SW480 (cell line): Measurements from ENCODE around the gene KLHL6.
A peak's percentile ranks its signal among the peaks of the same experiment; 100 is the strongest.
"Not testable (repeated sequence)": the region's sequence is repeated elsewhere in the genome, so short reads cannot be mapped to it uniquely, and the experiment has no call there.

Experiments
- DNase-seq: peaks from one replicate; pipeline ENCODE4 v3.0.0-alpha.2; 2016; ENCODE audit warnings: low spot score

The KLHL6 gene

GRCh38 chr3:183486472-183486871 is 69.0 kb downstream of the KLHL6 start:
- no peak for DNase-seq

DNA sequence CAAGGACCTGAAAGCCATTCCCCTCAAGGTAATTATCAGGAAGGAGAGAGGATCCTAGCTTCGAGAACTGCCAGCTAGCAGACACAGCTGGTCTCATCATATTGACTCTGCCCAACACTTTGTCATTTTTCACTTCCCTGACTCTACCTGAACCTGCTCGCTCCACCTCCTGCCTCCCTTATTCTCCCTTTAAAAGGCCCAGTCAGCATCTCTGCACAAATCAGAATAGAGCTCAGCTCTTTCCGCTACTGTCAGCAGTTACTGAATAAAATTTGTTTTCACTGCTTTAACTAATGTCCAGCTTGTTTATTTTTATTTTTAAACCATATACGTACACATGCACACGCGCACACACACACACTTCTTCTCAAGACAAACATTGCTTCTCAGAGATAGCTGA is 69.9 kb downstream of the KLHL6 start:
- no peak for DNase-seq

GRCh38 chr3:183485093-183485492 is 70.4 kb downstream of the KLHL6 start:
- DNase-seq = no peak

DNA sequence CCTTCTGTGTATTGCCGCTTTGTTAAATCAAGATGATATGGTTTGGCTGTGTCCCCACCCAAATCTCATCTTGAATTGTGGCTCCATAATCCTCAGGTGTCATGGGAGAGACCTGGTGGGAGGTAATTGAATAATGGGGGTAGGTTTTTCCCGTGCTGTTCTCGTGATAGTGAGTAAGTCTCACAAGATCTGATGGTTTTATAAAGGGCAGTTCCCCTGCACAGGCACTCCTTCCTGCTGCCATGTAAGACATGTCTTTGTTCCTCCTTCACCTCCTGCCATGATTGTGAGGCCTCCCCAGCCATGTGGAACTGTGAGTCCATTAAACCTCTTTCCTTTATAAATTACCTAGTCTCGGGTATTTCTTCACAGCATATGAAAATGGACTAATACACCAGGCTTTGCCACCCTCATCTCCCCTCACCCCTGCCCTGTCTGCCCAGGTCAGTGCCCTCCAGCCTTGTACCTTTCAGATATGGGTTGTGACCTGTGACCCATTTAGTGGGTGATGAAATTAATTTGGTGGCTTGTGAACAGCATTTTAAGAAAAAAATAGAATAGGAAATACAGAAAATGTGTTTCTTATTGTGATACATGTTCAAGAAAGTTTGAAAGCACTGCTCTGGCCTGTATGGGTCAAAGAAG is 71.0 kb downstream of the KLHL6 start:
- no peak for DNase-seq

- no peak for DNase-seq
These were observed 73.9 kb downstream of the KLHL6 start for GRCh38 chr3:183481582-183481981.

- DNase-seq = no peak
These were observed 77.0 kb downstream of the KLHL6 start for GRCh38 chr3:183478501-183478900.

DNA sequence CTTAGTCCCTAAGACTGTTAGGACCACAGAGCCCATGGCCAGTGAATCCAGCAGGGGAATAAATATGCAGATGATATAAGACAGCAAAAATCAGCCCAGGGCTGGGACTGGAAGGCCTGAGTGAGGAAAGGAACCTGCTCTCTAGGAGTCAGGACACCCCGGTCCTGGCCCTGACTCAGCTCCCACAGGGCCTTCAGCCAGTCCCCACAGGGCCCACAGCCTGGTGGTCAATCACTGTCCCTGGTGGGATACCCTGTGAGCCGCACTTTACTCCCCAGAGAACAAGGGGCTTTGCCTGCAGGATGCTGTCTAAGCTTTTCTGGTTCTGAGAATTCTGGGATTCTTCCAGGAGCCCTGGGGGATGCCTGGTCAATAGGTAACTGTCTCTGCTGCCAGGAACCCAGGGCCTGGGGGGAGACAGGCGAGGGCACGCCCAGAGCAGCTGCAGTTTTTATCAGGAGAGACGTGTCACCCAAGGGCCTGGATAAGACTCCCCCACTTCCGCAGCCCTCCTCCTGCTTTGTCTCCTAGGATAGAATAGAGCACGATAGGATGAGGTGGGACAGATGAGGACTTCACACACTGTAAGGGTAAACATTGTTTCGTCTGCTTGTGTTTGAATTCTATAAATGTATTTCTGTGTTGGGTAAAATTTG is 77.6 kb downstream of the KLHL6 start:
- no peak for DNase-seq

- not testable (repeated sequence) for DNase-seq
These were observed 79.7 kb downstream of the KLHL6 start for GRCh38 chr3:183475764-183476162.

DNA sequence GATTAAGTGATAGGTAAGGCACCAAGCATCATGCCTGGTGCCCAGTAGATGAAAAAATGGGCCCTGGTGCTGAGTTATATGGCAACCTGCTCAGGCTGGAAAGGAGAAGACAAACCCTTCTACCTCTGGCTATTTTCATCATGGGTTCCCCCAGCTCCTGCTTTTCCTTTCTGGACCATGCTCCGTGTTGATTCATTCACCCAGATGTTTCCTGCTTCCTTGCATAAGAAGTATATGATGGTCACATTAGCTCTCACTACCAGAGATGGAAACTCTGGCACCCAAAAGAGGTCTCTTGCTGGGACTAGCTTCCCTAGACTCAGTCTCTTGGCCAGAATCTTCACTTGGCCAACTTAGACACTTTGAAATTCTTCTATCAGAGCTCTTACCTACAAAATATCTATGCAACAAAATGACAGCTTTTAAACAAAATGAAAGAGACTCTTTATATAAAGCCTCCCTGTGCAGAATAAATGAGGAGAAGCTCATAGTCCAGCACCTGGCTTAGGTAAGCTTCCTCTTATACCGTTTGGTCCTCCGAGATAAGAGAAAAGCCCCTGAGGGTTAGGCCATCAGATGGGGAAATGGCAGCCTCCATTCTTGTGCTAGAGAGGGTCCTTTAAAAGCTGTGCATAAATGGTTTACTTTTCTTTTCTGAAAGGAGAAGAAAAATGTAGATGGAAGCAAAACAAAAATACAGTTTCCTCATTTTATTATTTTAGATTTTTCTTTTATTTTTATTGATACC is 80.3 kb downstream of the KLHL6 start:
- DNase-seq = no peak

DNA sequence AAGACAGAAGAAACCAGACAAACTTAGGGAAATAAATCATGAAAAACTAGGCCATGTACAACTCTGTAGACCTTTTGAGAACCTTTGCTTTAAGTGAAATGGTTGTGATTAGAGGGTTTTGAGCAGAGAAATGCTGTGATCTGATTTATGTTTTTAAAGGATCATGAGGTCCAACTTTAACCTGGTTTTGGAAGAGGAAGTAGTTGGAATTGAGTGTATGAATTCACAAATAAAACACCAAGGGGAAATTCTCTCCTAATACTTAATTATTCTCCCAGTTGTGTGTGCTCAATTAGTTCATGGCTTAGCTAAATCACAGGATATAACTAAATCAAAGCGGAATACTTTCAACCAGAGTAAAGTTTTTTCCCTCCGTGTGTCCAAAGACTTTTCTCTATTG is 81.5 kb downstream of the KLHL6 start:
- no peak for DNase-seq

DNA sequence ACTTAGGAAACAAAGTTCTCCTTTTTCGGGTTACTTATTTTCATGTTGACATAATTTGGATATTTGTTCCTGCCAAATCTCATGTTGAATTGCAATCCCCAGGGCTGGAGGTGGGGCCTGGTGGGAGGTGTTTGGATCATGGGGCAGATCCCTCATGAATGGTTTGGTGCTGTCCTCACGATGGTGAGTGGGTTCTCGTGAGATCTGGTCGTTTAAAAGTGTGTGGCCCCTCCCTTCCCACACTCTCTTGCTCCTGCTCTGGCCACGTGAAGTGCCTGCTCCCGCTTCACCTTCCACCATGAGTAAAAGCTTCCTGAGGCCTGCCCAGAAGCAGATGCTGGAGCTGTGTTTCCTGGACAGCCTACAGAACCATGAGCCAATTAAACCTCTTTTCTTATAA is 83.4 kb downstream of the KLHL6 start:
- no peak for DNase-seq

- no peak for DNase-seq
These were observed 87.1 kb downstream of the KLHL6 start for GRCh38 chr3:183468424-183468823.

DNA sequence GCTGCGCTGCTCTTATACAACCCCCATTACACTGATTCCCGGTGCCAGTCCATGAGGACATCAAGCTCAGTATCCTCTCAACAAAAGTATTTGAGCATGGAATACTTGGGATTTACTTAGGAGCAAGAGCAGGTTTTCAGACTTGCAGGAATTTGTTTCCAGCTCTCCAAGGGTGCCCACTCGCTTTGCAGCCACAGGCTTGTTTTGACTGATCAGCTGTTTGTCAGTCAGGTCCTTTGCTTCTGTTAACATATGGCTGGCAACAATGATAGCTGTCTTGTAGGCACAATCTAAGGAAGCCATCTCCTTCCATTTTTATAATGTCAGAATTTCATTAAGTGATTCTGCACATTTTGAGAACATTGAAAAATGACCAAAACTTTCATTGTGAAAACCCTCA is 88.9 kb downstream of the KLHL6 start:
- DNase-seq = no peak

GRCh38 chr3:183465710-183466109 is 89.8 kb downstream of the KLHL6 start:
- not testable (repeated sequence) for DNase-seq

DNA sequence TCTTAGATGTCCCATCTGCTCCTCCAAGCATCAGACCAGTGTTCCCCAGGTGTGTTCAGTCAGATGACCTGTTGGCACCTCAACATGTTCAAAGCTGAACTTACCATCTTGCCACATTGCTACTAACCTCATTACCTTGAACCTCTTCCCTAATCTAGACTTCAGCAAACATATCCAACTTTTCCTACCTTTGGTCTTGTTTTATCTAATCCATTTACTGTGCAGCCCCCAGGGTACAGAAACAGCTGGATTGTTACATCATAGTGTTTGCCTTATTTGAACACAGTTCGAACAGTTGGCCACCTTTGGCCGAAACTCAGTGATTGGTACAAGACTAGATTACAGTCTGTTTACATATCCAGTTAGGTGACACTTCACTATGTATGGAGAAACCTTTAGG is 91.0 kb downstream of the KLHL6 start:
- DNase-seq = no peak

DNA sequence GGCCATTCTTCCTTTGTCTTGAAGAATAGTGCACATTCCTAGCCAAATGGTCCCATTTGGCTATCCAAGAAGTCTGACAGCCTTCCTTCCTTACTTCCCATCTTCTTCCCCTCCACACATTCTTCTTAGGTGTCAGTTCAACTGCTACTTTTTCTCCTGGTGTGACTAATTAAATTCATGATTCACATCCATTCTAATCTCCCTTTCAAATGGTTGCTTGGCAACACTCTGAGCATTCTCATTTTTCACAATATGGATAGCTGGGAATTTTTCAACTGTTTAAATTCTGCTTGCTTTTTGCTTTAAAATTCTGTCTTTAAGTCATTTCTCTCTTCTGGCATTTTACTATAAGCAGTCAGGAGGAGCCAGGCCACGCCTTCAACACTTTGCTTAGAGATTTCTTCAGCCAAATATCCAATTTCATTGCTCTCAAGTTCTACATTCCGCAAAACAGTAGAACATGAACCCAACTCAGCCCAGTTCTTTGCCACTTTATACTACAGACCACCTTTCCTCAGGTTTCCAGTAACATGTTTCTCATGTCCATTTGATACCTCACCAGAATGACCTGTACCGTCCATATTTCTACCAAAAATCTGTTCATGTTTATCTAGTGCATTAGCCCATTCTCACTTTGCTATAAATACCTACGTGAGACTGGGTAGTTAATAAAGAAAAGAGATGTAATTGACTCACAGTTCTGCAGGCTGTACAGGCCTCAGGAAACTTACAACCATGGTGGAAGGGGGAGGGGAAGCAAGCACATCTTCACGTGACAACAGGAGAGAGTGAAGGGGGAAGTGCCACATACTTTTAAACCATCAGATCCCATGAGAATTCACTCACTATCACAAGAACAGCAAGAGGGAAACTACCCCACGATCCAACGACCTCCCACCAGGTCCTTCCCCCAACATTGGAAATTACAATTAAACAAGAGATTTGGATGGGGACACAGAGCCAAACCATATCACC is 95.1 kb downstream of the KLHL6 start:
- no peak for DNase-seq

GRCh38 chr3:183455089-183455488 is 100.4 kb downstream of the KLHL6 start:
- DNase-seq = peak; percentile 34

DNA sequence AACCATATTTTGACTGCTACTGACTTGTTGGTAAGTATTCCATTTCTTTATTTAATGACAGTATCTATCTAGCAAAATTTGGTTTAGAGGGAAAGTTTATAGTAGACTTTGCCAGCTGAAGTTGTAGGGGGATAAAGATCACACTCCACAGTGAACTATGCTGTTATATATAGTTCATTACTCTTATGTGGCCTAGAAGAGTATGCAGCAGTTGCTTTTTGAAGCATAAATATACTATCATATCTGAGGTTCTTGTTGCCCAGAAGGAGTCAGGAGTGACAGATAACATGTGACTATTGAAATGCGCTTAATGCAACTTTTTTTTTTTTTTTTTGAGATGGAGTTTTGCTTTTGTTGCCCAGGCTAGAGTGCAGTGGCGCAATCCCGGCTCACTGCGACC is 101.4 kb downstream of the KLHL6 start:
- no peak for DNase-seq

GRCh38 chr3:183449791-183450190 is 105.7 kb downstream of the KLHL6 start:
- DNase-seq = no peak

DNA sequence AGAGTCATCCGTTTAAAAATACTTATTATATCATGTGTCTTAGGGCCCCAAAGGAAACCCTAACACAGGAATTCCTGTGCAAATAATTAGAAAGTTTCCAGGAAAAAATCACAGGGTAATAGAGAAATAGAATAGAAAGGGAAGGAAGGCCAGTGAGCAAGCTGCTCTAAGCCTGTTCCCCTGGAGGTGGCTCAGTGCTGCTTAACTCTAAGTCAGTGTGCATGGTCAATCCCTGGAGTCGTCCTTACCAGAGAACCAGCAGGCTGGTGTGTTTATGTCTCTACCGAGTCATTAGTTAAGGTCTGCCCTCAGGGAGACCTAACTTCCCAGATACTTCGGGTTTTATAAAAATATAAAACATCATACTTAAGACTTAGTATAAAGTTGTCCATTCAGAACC is 106.1 kb downstream of the KLHL6 start:
- DNase-seq = no peak

GRCh38 chr3:183448369-183449128 is 107.0 kb downstream of the KLHL6 start:
- no peak for DNase-seq
